HG03457 (cell line): ENCODE measurements around the gene VPS4A.
A peak's percentile ranks its signal among the peaks of the same experiment; 100 is the strongest.

ENCODE experiments used
- ATAC-seq: cut with Tn5 transposase; IDR thresholded peaks from one replicate; pipeline ENCODE4 v1.9.1; 2021; ENCODE audit warnings: moderate number of reproducible peaks; ENCODE audit not compliant: unreplicated experiment

The VPS4A gene

DNA sequence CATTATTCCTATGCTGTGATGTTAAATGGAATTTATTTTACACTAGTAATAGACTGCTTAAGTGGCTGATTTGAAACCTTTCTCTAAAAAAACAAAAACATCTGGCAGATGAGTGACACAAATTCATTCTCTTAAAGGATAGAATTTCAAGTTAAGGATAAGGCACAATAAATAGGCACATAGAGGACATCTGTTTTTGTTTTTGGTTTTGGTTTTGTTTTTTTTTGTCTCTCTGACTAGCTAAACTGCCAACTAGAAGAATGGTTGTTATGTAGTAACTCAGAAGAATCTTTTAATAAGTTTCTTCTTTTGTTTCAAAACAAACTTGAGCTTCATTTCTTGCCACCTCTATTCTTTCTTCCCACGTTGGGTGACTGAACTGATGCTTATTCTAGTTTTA lies 5.1 kb upstream of the VPS4A start:
- ATAC-seq: no peak

DNA sequence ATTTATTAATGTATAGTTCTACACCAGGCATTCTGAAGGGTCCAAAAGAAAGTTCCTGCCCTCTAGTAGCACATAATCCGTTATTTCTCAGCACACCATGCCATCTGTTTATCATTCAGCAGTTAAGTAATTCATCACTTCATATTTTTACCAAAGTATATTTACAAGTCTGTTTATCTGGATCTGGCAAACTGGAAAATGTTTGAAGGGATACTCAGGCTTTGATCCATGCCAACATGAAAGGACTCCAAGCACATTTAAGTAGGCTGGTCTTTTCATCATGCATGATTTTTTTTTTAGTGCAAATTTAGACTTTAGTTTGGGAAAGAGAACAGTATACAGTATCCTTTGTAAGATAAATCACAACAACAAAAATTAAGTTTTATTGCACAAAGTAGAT lies 4.1 kb upstream of the VPS4A start:
- no peak for ATAC-seq

DNA sequence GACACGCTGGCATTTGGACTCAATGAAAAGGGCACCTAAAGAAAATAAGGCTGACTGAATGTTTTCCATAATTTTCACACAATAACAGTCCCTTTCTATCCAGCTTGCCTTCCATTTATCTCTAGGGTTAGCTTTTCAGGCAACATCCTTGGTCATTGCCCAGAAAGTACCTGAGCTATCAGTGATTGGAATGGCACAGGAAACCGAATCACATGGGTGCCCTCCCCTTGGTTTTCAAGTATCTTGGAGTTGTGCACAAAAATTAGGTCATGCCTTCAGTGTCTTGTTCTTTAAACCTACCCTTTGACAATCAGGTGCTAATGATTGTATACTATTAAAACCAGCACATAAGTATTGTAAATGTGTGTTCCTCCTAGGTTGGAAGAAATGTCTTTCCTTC lies 3.3 kb upstream of the VPS4A start:
- no peak for ATAC-seq

DNA sequence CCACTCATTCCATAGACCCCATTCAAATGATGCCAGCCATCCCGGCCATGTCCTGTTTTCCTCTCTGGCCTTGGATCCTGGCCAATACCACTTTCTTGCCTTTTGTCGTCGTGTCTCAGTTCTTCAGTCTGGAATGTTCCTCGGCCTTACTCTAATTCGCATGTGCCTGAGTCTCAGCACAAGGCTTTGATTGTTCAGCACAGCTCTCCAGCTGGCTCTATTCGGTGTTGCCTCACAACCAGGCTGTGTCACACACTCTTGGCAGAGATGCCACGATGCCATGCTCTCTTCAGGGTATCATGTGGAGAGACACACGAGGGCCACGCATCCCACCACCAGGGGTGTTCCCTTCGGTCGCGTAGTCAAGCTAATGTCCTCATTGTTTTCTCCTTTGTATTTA lies 1.8 kb upstream of the VPS4A start:
- ATAC-seq: no peak

DNA sequence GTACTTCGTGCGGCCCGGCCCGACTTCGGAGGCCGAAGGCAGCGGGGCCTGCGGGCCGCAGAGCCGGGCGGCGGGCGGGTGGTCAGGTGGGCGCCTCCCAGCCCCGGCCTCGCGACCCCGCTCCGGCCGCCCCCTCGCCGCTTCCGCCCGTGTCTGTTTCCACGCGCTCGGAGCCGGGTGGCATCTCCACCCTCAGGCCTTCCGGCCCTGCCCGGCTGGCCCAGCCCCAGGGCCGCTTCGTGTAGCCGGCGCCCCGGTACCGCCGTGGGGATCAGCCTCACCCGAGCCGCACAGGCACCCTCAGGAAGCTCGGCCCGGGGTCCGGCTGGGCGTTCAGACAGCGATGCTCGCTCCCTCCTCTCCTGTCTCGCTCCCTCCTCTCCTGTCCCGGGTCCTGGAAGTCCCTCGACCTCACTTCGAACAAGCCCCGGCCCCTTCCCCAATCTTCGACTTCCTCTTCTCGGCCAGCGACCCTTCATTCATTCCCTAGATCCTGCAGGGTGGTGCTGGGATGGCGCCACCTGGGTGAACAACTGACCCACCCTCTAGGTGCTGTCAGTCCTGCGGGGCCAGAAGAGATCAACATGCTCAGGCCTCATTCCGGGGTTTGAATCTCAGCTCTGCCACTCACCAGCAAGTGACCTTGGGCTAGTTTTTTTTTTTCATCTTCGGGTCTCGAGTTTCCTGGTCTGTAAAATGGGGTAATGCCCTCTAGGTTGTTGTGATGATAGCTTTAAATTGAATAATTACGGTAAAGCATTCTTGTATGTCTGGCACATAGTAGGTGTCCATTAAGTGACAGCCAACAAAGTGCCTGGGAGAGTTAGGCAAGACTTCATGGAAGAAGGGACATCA lies 610 bp downstream of the VPS4A start:
- ATAC-seq: peak; percentile 34

DNA sequence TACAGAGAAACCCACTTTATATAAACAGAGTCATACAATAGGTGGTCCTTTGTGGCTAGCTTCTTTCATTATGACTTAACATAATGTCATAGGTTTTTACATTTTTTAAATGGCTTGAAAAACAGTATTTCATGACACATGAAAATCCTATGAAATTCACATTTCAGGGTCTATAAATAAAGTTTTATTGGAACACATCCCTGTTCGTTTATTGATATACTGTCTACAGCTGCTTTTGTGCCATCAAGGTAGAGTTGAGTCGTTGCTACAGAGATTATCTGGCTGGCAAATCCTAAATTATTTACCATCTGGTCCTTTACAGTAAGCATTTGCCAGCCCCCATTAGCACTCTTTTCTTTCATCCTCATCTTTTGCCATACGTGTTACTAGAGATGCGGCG lies 2.3 kb downstream of the VPS4A start:
- ATAC-seq: no peak

DNA sequence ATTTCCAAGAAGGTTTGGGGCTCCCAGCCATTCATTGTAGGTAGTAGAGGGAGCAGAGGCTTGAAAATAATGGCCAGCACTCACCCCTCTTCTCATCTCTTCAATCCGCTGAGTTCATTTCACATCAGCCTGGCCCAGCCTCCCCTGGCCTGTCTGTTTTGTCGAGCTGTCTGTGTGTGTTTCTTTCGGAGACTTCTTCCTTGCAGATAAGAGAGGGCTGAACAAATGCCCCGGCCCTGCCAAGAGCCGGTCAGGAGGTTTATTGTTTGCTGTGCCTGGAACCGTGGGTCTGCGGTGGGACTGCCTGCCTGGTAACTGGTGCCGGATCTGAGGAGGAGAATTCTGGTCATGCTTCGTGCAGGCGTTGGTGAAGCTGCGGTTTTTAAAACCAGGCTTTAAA lies 3.4 kb downstream of the VPS4A start:
- no peak for ATAC-seq

DNA sequence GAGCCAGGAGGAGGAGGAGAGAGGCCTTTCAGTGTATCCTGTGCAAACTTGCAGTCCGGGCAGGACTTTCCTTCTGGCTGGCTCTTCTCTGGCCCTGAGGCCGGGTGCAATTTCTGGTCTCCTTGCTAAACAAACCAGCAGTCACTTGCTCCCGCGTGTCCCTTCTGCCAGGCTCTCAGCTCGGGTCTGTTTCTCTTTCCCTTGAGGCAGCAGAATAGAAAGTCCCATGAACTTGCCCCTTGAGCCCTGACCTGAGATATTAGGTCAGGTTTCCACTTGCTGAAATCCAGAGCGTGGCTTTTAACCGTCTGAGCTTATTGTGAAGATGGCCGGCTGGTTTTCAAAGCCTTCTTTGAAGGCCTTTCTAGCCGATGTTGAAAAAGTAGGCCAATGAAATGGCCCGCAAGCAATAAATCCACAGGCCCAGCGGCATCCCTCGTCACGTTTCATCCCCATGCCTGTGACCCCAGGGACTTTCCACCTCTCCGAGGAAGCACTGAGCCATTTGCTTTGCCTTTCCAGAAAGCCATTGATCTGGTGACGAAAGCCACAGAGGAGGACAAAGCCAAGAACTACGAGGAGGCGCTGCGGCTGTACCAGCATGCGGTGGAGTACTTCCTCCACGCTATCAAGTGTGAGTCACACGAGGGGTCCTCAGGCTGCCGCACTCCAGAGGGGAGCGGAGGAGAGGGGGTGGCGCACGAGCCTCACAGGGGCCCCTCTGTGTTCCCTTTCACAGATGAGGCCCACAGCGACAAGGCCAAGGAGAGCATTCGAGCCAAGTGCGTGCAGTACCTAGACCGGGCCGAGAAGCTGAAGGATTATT lies 4.5 kb downstream of the VPS4A start:
- no peak for ATAC-seq

DNA sequence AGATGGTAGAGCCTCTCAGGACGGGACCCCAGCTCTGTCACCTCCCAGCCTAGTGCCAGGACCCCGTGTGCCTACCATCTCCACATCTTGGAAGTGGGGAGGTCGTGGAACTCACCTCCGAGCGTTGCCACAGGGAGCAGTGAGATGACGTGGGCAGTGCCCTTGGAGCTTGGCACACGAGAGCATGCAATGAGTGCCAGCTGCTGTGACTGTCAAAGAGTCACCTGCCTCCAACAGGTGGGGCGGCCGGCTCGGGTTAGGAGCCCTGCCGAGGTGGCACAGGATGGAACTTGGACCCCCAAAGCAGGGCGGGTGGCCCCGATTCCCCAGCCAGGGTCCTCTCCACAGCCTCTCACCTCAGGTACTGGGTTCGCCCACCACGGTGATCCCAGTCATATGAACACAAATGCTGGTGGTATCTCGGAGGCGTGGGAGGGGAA lies 5.5 kb downstream of the VPS4A start:
- ATAC-seq: no peak

DNA sequence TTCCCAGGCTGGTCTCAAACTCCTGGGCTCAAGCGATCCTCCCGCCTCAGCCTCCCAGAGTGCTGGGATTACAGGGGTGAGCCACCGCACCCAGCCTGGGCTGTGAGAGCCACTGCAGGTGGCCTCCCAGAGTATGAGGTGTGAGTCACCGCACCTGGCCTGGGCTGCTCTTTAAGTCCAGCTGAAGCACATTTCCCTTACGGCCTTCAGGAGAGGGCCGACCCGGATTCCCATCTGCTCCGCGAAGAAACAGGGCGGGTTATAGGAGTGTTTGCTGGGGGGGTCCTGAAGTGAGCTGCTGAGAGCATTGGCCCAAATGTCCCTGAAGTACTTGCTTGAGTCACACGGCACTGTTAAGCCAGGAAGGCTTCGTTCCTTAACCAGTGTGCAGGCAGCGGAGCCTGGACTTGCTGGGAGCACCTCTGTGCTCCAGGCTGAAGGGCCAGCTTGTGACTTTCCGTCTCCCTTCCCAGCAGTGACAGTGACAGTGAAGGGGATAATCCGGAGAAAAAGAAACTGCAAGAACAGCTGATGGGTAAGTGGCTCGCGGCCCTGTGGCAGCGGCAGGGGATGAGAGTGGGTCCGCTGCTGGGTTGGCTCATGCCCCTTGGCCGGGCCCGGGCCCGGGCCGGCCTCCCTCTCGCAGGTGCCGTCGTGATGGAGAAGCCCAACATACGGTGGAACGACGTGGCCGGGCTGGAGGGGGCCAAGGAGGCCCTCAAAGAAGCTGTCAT lies 7.2 kb downstream of the VPS4A start:
- ATAC-seq: no peak

DNA sequence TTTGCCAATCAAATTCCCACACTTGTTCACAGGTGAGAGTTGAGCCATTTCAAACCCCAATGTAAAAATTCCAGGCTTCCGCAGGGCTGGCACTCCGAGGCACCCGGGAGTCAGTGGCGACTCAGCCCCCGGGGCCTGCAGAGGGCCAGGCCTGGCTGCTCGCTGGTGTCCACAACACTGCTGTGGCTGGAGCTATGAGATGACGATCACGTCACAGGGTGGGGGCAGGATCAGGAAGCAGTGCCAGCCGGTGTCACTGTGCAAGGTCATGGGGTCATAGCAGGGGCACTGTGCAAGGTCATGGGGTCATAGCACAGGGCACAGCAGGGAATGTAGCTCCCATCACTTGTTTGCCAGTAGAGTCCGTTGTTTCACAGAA lies 7.8 kb downstream of the VPS4A start:
- no peak for ATAC-seq

DNA sequence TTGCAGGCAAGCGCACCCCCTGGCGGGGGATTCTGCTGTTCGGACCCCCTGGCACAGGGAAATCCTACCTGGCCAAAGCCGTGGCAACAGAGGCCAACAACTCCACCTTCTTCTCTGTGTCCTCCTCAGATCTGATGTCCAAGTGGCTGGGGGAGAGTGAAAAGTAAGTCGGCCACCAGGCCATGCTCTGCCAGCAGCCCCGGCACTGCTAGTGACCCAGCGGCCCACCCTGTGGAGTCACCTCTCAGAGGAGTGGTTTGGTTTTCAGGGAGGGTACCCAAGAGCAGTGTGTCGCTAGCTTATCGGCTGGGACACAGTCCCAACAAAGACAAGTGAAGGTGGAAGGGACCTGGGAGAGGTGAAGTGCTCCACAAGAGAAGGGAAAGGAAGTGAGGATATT lies 8.2 kb downstream of the VPS4A start:
- ATAC-seq: no peak

DNA sequence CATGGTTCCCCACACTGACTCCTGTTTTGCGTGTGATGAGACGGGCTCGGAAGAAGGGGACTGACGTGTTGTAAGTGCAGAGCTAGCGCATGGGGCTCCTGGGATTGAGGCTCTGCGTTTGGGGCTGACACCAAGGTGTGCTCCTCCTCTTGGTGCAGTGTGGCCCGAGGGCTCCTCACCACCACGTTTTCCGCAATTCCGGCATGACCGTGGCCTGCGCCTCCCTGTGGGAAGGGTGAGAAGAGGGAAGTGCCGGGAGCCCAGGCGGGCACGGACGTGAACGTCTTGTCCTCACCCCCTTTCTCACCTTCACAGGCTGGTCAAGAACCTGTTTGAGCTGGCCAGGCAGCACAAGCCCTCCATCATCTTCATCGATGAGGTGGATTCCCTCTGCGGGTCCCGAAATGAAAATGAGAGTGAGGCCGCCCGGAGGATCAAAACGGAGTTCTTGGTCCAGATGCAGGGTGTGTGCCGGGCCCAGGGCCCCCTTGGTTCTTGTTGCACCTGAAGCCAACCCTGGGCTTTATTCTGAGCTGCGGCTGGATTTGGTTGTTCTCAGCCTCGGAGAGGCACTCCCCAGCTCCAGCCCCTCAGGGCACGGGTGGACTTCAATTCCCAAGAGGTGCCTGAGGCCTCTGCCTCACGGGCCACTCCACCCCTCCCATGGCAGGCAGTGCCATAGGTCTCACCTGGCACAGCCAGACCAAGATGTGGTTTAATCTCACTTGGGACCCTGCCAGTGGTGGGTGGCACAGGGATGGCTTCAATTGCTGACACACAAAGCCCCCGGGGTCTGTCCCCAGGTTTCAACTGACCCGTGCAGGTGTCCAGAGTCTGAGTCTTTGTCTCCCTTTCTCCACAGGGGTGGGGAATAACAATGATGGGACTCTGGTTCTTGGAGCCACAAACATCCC lies 8.9 kb downstream of the VPS4A start:
- no peak for ATAC-seq

DNA sequence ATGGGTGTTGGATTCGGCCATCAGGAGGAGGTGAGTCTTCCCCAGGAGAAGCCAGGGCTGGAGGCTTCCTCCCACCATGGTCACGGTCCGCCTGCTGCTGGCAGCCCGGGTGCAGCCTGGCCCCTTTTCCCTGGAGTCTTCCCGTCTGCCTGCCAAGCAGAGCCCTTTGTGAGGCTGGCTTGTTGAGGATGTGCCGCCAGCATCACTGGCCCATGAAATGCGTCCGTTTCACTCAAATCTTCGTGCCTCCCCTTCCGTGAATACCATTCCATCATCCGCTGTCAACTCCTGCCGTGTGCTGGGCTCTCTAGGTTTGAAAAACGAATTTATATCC lies 9.6 kb downstream of the VPS4A start:
- no peak for ATAC-seq

DNA sequence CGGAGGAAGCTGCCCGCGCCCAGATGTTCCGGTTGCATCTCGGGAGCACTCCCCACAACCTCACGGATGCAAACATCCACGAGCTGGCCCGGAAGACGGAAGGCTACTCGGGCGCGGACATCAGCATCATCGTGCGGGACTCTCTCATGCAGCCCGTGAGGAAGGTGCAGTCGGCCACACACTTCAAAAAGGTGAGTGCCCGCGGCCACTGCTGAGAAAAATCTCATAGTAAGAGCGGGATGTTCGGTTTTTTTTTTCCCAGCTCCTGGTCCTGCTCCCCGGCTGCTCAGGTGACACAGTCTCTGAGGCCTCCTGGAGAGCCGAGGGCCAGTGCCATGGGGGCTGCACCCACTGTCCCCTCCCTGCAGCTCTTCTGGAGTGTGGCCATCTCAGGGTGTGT lies 9.9 kb downstream of the VPS4A start:
- ATAC-seq: no peak

DNA sequence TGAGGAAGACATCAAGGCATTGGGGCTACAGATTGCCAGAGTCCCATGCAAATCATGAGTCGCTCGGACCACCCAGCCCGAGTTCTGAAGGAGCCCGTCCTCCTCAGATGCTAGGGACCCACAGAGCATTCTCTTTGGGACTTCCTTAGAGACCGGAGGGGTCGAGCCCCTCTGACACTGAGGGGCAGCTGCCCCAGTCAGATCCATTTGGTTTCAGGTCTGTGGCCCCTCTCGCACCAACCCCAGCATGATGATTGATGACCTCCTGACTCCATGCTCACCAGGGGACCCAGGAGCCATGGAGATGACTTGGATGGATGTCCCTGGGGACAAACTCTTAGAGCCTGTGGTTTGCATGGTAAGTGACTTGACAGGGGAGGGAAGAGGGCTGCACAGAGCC lies 11.2 kb downstream of the VPS4A start:
- no peak for ATAC-seq

DNA sequence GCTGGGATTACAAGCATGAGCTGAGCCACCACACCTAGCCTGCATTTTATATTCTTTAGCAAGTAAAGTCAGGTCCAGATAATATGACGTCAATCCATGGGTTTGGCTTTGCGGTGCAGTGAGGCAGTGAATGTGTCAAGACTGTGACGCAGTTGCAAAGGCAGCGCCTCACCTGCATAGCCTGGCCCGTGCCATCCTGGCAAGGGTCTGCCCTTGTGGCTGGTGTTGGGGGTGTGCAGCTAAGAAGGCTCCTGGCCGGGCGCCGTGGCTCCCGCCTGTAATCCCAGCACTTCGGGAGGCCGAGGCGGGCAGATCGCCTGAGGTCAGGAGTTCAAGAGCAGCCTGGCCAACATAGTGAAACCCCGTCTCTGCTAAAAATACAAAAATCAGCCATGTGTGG lies 12.3 kb downstream of the VPS4A start:
- no peak for ATAC-seq

DNA sequence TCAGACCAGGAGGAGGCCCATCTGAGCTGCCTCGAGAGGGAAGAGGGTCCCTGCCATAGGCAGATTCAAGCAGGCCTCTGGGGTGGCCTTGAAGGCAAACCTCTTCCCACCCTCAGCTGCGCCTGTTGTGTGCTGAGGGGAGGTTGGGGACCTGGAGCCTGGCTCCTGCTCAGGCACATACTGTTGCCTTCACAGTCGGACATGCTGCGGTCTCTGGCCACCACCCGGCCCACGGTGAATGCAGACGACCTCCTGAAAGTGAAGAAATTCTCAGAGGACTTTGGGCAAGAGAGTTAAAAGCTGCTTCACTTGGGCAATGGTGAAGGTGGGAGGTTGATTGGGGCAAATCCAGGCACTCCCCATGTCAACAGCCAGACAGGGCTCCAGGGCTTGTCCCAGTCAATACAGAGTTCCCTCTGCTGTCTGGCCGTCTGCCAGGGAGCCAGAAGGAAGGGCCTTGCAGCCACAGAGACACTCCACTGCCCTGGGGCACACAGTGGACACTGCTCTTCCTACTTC lies 12.9 kb downstream of the VPS4A start:
- ATAC-seq: no peak

DNA sequence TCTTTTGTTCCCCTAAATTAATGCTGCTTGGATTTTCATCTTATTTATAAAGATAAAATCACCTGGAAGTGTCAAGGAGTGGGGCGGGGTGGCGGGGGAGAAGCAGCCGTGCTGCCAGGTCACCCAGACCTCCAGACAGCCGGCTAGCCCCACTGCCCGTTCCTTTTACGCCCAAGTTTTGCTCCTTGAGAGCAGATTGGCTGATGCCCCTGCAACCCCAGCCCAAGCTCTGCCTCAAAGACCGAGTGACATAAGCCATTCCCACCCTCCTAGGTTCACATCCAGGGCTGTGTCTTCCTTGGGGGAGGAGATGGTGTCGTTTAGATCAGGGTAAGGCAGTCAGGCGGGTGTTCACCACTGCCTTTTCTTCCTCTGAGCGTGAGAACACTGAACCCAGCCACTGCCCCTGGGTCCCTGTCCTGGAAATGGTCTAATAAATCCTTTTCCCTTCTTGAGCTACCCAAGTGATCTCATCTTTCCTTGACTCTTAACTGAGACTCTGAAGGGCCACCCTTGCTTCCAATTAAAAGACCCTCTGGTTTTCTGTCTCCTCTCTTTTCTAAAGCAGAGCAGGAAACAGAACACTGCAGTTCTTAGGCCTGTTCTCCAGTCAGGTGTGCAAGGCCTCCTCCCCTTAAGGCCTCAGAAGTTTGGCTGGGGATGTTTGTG lies 13.6 kb downstream of the VPS4A start:
- ATAC-seq: no peak

DNA sequence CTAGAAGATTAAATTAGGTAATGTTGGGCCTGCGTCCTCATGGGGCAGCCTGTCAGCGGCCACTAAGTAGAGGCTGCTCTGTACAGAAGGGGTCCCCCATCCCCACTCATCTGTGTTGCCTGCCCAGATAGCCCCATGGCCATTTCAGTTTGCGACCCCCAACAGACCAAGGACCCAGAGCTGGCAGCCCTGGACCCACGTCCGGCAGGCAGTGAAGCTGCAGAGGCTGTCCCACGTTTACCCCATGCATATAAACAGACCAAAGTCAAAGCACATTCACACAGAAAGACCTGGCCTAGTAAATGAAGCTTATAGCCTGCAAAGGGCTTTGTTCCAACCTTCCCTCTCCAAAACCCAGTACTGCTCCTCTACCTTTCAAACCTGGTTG lies 14.6 kb downstream of the VPS4A start:
- no peak for ATAC-seq
